ENCODE measurements around the gene UQCRC1. TPM values are rescaled to one million over a fixed set of nuclear protein-coding genes. Genes with fewer than 3 reads are reported as not detected.

Gene UQCRC1
- total RNA-seq, 1 experiment from 2014 or later: 323 TPM

- no peak overlapping the region for H3K27ac Mint-ChIP-seq
- ATAC-seq: no peak
- no peak overlapping the region for H3K4me3 Mint-ChIP-seq
- H3K27me3 Mint-ChIP-seq (ENCODE audit: low read depth): no peaks in the 10 kb centered on the region
- no peak for DNase-seq (ENCODE audit: low spot score)
- no peak for TF ChIP-seq RELA (CRISPR knock-in tag; IDR thresholded peaks at IDR 0.05; ENCODE audit: borderline replicate concordance)
- no peak for TF ChIP-seq ATF3 (CRISPR knock-in tag; conservative IDR thresholded peaks at IDR 0.05)
- TF ChIP-seq ZNF219 (CRISPR knock-in tag; IDR thresholded peaks at IDR 0.05; ENCODE audit: borderline replicate concordance): no peak
- TF ChIP-seq AR (CRISPR knock-in tag; IDR thresholded peaks at IDR 0.05): no peak
- no peak for TF ChIP-seq FOXP1 (CRISPR knock-in tag; IDR thresholded peaks at IDR 0.05; ENCODE audit: borderline replicate concordance)
- TF ChIP-seq ARID4B (CRISPR knock-in tag; IDR thresholded peaks at IDR 0.05; ENCODE audit: borderline replicate concordance): no peak
- no peak for TF ChIP-seq ZBTB21 (CRISPR knock-in tag; IDR thresholded peaks at IDR 0.05; ENCODE audit: borderline replicate concordance)
- TF ChIP-seq TEAD4 (CRISPR knock-in tag; IDR thresholded peaks at IDR 0.05): no peak
- TF ChIP-seq GRHL2 (CRISPR knock-in tag; IDR thresholded peaks at IDR 0.05; ENCODE audit: insufficient replicate concordance, severe bottlenecking): no peak
- no peak for TF ChIP-seq CREM (CRISPR knock-in tag; IDR thresholded peaks at IDR 0.05)
- no peak for TF ChIP-seq ZBTB43 (CRISPR knock-in tag; IDR thresholded peaks at IDR 0.05)
- no peak for TF ChIP-seq AFF4 (CRISPR knock-in tag; IDR thresholded peaks at IDR 0.05; ENCODE audit: borderline replicate concordance)
- no peak for TF ChIP-seq CBFB (CRISPR knock-in tag; IDR thresholded peaks at IDR 0.05; ENCODE audit: low read depth)
- no peak for TF ChIP-seq MAX (CRISPR knock-in tag; IDR thresholded peaks at IDR 0.05)
- no peak for TF ChIP-seq NR2C2 (CRISPR knock-in tag; IDR thresholded peaks at IDR 0.05)
- CTCF ChIA-PET: interaction anchor here (1.0 kb wide), 1 partner anchor 19 kb away, joined by 4 read pairs; no protein-coding TSS in a partner anchor
- H3K9me3 Mint-ChIP-seq: no peaks in the 10 kb centered on the region
- no peaks in the 10 kb centered on the region for H3K4me1 Mint-ChIP-seq
- POLR2A ChIA-PET: no interaction called here
- H3K36me3 Mint-ChIP-seq: no peaks in the 10 kb centered on the region; the same call in 1 of the 2 replicates
Observed at GRCh38 chr3:48576647-48577046, 32.8 kb downstream of the UQCRC1 start.

All from WTC11 (cell line).